HepG2 (cell line): ENCODE data around the gene MBNL3. TPM values are rescaled to one million over a fixed set of nuclear protein-coding genes. Genes with fewer than 3 reads are reported as not detected.

Experiments
- CENPX ChIP-seq: sonication (generic); formaldehyde crosslinking; IDR thresholded peaks from 2 replicates; pipeline ENCODE4 v1.9.0; 2021; ENCODE audit warnings: mild to moderate bottlenecking, missing genetic modification reagents, moderate library complexity
- GABPB1 ChIP-seq: IDR thresholded peaks from 2 replicates; pipeline ENCODE4 v1.6.1; 2016; ENCODE audit warnings: mild to moderate bottlenecking, missing genetic modification reagents, moderate library complexity, missing compliant biosample characterization
- KLF6 ChIP-seq: IDR thresholded peaks from 2 replicates; pipeline ENCODE4 v1.8.0; 2016; ENCODE audit warnings: missing biosample characterization, missing genetic modification reagents
- MIER2 ChIP-seq: IDR thresholded peaks from 2 replicates; pipeline ENCODE4 v1.6.1; 2016; ENCODE audit warnings: missing biosample characterization, missing genetic modification reagents
- NFE2 ChIP-seq: sonication (generic); formaldehyde crosslinking; IDR thresholded peaks from 2 replicates; pipeline ENCODE4 v1.4.0; 2020; ENCODE audit warnings: missing genetic modification reagents
- PCBP2 ChIP-seq: fragments of 200-400 bp; formaldehyde crosslinking; optimal IDR thresholded peaks from 2 replicates; pipeline ENCODE3; 2018; ENCODE audit warnings: low read length, low read depth; ENCODE audit not compliant: poor library complexity, severe bottlenecking
- RARA ChIP-seq: IDR thresholded peaks from 2 replicates; pipeline ENCODE4 v1.6.1; 2016; ENCODE audit warnings: missing genetic modification reagents, missing compliant biosample characterization
- SMAD3 ChIP-seq: sonication (generic); formaldehyde crosslinking; IDR thresholded peaks from 2 replicates; pipeline ENCODE4 v1.4.0; 2020; ENCODE audit warnings: missing genetic modification reagents
- TBL1XR1 ChIP-seq: fragments of 150-350 bp; IDR thresholded peaks from 2 replicates; pipeline ENCODE4 v1.6.1; 2014; ENCODE audit warnings: borderline replicate concordance, low read length; ENCODE audit not compliant: partially characterized antibody
- TBX3 ChIP-seq: fragments of 450-650 bp; IDR thresholded peaks from 2 replicates; pipeline ENCODE4 v1.6.1; 2017; ENCODE audit warnings: antibody characterized with exemption, mild to moderate bottlenecking, inconsistent platforms, borderline replicate concordance
- TOE1 ChIP-seq: sonication (generic); formaldehyde crosslinking; IDR thresholded peaks from 2 replicates; pipeline ENCODE4 v1.4.0; 2020; ENCODE audit warnings: mild to moderate bottlenecking, missing genetic modification reagents
- ZBTB44 ChIP-seq: sonication (generic); formaldehyde crosslinking; IDR thresholded peaks from 2 replicates; pipeline ENCODE4 v1.4.0; 2020; ENCODE audit warnings: missing genetic modification reagents
- ZNF205 ChIP-seq: IDR thresholded peaks from 2 replicates; pipeline ENCODE4 v1.6.1; 2018; ENCODE audit warnings: missing biosample characterization, missing genetic modification reagents
- ZNF263 ChIP-seq: sonication (generic); formaldehyde crosslinking; IDR thresholded peaks from 2 replicates; pipeline ENCODE4 v1.4.0; 2020; ENCODE audit warnings: missing genetic modification reagents
- ZNF354B ChIP-seq: sonication (generic); formaldehyde crosslinking; IDR thresholded peaks from 2 replicates; pipeline ENCODE4 v1.8.0; 2022; ENCODE audit warnings: mild to moderate bottlenecking, missing genetic modification reagents
- ZNF441 ChIP-seq: sonication (generic); formaldehyde crosslinking; IDR thresholded peaks from 2 replicates; pipeline ENCODE4 v1.7.0; 2021; ENCODE audit warnings: missing genetic modification reagents, borderline replicate concordance
- ZNF451 ChIP-seq: sonication (generic); formaldehyde crosslinking; IDR thresholded peaks from 2 replicates; pipeline ENCODE4 v1.5.0; 2020; ENCODE audit warnings: mild to moderate bottlenecking, missing genetic modification reagents
- ZNF644 ChIP-seq: IDR thresholded peaks from 2 replicates; pipeline ENCODE4 v1.6.1; 2016; ENCODE audit warnings: low read depth
- ZNF839 ChIP-seq: sonication (generic); formaldehyde crosslinking; IDR thresholded peaks from 2 replicates; pipeline ENCODE4 v1.4.0; 2020; ENCODE audit warnings: missing genetic modification reagents, mild to moderate bottlenecking, borderline replicate concordance
- polyA plus RNA-seq, 8 experiments: library from polyadenylated mRNA; depleted of rRNA in 3 of 8; stranded (reverse) in 7 of 8; unstranded in 1 of 8; fragments of >200 nt; fragmentation: Illumina TruSeq in 4 of 8; extraction: Trizol in 4 of 8; gene quantifications; 2 replicates each; pipeline versions ENCODE4 v1.2.1 to v1.2.3, GENCODE V29; 2011 to 2016; ENCODE audit warnings: low read depth in 4 of 8, missing spikeins in 1 of 8, mixed read lengths in 1 of 8; ENCODE audit not compliant: insufficient read depth in 1 of 8
- total RNA-seq, 5 experiments: library from RNA; depleted of rRNA; stranded (reverse); fragments of >200 nt; fragmentation: Illumina TruSeq; extraction: Trizol; gene quantifications; 2 replicates each; pipeline ENCODE4 v1.2.3, GENCODE V29; 2016; ENCODE audit warnings: low read depth in 1 of 5
- TF ChIP-seq, protein P1 (sequence below): sonication (generic); formaldehyde crosslinking; IDR thresholded peaks from 2 replicates; pipeline ENCODE4 v1.4.0; 2020; ENCODE audit warnings: missing genetic modification reagents
- TF ChIP-seq, protein P2 (sequence below): sonication (generic); formaldehyde crosslinking; IDR thresholded peaks from 2 replicates; pipeline ENCODE4 v1.4.0; 2020; ENCODE audit warnings: missing genetic modification reagents, borderline replicate concordance
- TF ChIP-seq, protein P3 (sequence below), 2 experiments: sonication (generic) in 1 of 2; formaldehyde crosslinking in 1 of 2; IDR thresholded peaks; 2 replicates each; pipeline versions ENCODE4 v1.4.0 to v1.6.1; 2018 to 2020; ENCODE audit warnings: missing genetic modification reagents in 2 of 2, borderline replicate concordance in 1 of 2, low read depth in 1 of 2, mild to moderate bottlenecking in 1 of 2, missing biosample characterization in 1 of 2

MBNL3 gene
- total and polyA plus RNA-seq, 2 of the 13 experiments (the other 11 are each of a cell fraction or from before 2014, with no cell fraction given), result 155 to 257 TPM

DNA sequence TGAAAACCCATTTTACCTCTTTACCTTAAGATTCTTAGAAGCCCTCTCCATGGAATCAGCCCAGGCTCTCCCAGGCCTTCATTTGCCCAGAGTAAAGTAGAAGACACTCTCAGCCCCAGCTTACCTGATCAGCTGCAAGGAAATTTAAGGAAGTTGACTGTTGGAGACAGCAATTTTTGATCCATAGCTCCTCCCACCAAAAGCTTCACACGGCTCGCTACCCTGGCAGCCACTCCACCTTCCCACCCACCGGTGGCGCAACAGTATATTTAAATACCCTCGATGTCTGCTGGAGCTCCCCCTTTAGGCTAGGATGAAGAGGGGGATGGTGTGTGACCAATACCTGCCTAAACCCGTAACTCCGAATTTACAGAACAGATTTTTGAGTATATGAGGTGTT, 75.4 kb downstream of the MBNL3 start (continued):
- TF ChIP-seq KLF6 (CRISPR knock-in tag) (no peak), ZNF451 (CRISPR knock-in tag) (no peak), SMAD3 (CRISPR knock-in tag) (no peak), ZNF839 (no peak), RARA (CRISPR knock-in tag) (peak; percentile 41; the same call in 1 of the 2 replicates), ZNF441 (CRISPR knock-in tag) (no peak), ZNF354B (CRISPR knock-in tag) (no peak), ZNF263 (CRISPR knock-in tag) (no peak), PCBP2 (no peak), CENPX (CRISPR knock-in tag) (no peak), GABPB1 (no peak), NFE2 (CRISPR knock-in tag) (no peak), TBX3 (no peak), TOE1 (CRISPR knock-in tag) (no peak), ZNF644 (CRISPR knock-in tag) (0 out of 2 replicates have a peak, but pooled peaks have one; percentile 26), MIER2 (CRISPR knock-in tag) (no peak), ZNF205 (CRISPR knock-in tag) (no peak), ZBTB44 (CRISPR knock-in tag) (no peak), TBL1XR1 (no peak)
- TF ChIP-seq, protein P1, sequence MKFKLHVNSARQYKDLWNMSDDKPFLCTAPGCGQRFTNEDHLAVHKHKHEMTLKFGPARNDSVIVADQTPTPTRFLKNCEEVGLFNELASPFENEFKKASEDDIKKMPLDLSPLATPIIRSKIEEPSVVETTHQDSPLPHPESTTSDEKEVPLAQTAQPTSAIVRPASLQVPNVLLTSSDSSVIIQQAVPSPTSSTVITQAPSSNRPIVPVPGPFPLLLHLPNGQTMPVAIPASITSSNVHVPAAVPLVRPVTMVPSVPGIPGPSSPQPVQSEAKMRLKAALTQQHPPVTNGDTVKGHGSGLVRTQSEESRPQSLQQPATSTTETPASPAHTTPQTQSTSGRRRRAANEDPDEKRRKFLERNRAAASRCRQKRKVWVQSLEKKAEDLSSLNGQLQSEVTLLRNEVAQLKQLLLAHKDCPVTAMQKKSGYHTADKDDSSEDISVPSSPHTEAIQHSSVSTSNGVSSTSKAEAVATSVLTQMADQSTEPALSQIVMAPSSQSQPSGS (CRISPR knock-in tag), result no peak
- TF ChIP-seq, protein P2, sequence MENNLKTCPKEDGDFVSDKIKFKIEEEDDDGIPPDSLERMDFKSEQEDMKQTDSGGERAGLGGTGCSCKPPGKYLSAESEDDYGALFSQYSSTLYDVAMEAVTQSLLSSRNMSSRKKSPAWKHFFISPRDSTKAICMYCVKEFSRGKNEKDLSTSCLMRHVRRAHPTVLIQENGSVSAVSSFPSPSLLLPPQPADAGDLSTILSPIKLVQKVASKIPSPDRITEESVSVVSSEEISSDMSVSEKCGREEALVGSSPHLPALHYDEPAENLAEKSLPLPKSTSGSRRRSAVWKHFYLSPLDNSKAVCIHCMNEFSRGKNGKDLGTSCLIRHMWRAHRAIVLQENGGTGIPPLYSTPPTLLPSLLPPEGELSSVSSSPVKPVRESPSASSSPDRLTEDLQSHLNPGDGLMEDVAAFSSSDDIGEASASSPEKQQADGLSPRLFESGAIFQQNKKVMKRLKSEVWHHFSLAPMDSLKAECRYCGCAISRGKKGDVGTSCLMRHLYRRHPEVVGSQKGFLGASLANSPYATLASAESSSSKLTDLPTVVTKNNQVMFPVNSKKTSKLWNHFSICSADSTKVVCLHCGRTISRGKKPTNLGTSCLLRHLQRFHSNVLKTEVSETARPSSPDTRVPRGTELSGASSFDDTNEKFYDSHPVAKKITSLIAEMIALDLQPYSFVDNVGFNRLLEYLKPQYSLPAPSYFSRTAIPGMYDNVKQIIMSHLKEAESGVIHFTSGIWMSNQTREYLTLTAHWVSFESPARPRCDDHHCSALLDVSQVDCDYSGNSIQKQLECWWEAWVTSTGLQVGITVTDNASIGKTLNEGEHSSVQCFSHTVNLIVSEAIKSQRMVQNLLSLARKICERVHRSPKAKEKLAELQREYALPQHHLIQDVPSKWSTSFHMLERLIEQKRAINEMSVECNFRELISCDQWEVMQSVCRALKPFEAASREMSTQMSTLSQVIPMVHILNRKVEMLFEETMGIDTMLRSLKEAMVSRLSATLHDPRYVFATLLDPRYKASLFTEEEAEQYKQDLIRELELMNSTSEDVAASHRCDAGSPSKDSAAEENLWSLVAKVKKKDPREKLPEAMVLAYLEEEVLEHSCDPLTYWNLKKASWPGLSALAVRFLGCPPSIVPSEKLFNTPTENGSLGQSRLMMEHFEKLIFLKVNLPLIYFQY (CRISPR knock-in tag), result no peak
- TF ChIP-seq, protein P3, sequence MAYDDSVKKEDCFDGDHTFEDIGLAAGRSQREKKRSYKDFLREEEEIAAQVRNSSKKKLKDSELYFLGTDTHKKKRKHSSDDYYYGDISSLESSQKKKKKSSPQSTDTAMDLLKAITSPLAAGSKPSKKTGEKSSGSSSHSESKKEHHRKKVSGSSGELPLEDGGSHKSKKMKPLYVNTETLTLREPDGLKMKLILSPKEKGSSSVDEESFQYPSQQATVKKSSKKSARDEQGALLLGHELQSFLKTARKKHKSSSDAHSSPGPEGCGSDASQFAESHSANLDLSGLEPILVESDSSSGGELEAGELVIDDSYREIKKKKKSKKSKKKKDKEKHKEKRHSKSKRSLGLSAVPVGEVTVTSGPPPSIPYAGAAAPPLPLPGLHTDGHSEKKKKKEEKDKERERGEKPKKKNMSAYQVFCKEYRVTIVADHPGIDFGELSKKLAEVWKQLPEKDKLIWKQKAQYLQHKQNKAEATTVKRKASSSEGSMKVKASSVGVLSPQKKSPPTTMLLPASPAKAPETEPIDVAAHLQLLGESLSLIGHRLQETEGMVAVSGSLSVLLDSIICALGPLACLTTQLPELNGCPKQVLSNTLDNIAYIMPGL (CRISPR knock-in tag; IDR thresholded peaks at IDR 0.05; ENCODE audit: borderline replicate concordance in 1 of 2, low read depth in 1 of 2), result peak; percentile 63 to 73; a peak in 3 of 4 replicates
